Astrocyte (in vitro differentiated cells and primary cell): ENCODE measurements around the gene ASB1.

Experiments
- EZH2 ChIP-seq: IDR thresholded peaks from 2 replicates; pipeline ENCODE4 v1.6.1; 2012; ENCODE audit warnings: mild to moderate bottlenecking, low read length, inconsistent platforms; ENCODE audit not compliant: insufficient read depth
- TF ChIP-seq, protein P1 (sequence below): IDR thresholded peaks from 2 replicates; pipeline ENCODE4 v1.5.1; 2011; ENCODE audit warnings: low read depth, mild to moderate bottlenecking, inconsistent platforms, low read length, moderate library complexity; ENCODE audit not compliant: insufficient read depth

DNA sequence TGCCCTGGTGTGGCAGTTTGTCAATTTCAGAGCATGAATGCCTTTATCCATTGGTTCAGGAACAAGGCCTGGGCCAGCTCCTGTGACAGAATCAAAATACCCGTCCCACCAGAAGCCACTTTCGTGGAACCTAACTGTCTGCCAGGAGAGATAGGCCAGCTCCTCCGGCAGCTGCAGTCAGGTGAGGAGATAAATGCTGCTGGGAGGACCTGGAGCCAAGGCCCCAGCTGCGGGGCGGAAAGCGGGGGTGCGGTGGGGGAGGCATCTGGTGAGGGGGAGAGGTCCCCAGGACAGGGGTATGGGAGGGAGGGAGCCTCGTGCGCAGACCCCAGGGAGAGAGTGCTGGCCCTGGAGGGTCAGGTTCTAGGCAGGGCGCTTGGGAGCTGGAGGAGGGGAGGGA lies 4.4 kb upstream of the ASB1 start:
- TF ChIP-seq, protein P1, sequence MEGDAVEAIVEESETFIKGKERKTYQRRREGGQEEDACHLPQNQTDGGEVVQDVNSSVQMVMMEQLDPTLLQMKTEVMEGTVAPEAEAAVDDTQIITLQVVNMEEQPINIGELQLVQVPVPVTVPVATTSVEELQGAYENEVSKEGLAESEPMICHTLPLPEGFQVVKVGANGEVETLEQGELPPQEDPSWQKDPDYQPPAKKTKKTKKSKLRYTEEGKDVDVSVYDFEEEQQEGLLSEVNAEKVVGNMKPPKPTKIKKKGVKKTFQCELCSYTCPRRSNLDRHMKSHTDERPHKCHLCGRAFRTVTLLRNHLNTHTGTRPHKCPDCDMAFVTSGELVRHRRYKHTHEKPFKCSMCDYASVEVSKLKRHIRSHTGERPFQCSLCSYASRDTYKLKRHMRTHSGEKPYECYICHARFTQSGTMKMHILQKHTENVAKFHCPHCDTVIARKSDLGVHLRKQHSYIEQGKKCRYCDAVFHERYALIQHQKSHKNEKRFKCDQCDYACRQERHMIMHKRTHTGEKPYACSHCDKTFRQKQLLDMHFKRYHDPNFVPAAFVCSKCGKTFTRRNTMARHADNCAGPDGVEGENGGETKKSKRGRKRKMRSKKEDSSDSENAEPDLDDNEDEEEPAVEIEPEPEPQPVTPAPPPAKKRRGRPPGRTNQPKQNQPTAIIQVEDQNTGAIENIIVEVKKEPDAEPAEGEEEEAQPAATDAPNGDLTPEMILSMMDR = no peak
- TF ChIP-seq EZH2 = no peak
